GM19324 (cell line): ENCODE data around the gene LLGL1.
A peak's percentile ranks its signal among the peaks of the same experiment; 100 is the strongest.
"Not testable (repeated sequence)": the region's sequence is repeated elsewhere in the genome, so short reads cannot be mapped to it uniquely, and the experiment has no call there.

Experiments
- ATAC-seq: cut with Tn5 transposase; IDR thresholded peaks from one replicate; pipeline ENCODE4 v1.9.1; 2021; ENCODE audit warnings: mild to moderate bottlenecking, moderate library complexity; ENCODE audit not compliant: unreplicated experiment, low FRiP score

The LLGL1 gene

GRCh38 chr17:18191967-18192366, 33.5 kb upstream of the LLGL1 start:
- no peak for ATAC-seq

DNA sequence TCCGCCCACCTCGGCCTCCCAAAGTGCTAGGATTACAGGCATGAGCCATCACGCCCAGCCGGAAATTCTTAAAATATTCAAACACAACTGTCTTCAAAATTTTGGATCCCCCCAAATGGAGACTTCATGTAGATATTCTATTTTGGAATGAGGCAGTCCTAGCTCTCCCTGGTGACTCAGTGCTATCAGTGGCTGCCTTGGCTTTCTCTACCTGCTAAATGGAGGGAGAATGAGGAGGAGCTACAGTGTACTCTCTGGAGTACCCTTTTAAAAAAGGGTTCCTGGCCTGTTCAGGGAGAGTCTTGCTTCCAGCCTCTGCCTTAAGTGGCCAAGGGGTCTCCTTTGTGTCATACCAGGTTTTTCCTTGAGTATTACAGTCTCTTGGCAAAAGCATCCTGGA, 31.0 kb upstream of the LLGL1 start:
- no peak for ATAC-seq

DNA sequence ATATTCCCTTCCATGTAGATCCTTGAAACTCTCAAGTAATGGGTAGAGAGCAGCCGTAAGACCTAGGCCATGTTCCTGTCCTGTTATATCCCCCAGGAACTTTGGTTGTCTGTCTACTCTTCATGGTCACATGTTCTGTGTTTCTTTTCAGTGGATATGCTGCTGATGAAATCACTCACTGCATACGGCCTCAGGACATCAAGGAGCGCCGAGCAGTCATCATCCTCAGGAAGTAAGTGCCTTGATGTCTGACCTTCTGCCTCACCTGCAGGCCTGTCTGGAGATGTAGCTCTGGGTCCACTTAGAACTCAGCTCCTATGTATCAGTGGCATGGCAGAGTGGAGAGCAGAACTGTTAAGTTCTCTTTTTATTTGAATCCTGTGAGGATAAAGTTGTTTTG, 30.6 kb upstream of the LLGL1 start:
- ATAC-seq = no peak

DNA sequence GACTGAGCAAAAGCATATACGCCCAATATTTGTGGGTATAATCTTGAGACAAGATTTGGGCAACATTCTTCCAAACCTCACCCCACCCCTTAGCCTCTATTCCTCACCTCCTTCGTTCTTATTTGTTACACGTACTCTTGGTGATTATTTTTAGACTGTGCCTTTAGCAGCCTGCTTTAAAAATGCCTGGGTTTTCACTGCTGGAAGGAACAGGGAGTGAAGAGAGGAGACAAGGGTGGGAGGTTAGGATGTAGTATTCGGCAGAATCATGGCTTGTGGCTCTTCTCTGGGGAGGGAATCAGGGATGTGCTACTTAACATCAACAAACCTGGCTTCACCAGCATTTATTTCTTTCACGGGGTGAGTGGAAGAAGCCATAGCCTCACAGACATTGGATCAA, 30.2 kb upstream of the LLGL1 start:
- ATAC-seq = no peak

DNA sequence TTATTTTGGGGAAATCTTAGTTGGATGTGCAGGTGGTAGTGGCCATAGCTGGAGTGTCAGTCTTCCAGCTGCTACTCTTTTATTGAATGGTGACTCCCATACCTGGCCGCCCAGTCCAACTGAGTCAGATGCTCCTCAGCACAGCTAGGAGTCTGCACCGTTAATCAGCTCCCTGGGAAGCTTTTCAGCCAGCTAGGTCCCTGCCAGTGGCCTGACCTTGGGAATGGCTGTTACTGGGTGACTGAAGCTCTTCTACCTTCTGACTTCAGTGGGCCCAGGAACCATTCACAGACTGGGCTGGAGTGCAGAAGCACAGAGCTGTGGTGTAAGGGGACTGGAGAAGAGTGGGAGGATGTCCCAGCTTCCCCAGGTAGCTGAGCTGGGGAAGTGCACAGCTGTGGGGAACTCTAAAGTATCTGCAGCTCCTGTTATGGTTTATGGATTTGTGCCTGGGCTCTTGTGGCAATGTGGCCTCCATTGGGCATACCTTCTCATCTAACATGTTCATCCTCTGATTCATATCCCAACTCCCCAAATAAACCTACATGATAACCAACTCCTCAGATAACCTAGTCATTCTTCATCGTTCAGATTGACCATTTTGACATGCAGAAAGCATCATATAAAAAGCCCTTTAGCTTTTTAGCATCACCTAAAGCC, 27.8 kb upstream of the LLGL1 start:
- no peak for ATAC-seq

DNA sequence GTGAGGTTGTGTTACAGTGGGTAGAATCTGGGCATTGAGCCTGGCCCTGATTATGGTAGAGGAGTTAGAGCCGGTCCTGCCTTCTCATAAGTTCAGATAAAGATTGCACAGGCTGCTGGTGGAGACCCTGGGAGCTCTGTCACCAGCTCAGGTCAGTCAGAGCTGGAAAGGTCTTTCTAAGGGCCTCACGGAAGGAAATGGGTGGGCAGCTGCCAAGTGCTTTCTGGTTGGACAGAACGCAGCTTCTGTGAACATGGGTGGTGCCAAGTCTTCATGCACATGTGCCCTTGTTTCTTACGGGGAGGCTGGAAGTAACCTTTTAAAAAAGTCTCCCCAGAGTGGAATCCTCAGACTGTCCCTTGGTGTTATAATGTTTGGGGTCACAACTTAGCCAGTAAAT, 26.9 kb upstream of the LLGL1 start:
- no peak for ATAC-seq

DNA sequence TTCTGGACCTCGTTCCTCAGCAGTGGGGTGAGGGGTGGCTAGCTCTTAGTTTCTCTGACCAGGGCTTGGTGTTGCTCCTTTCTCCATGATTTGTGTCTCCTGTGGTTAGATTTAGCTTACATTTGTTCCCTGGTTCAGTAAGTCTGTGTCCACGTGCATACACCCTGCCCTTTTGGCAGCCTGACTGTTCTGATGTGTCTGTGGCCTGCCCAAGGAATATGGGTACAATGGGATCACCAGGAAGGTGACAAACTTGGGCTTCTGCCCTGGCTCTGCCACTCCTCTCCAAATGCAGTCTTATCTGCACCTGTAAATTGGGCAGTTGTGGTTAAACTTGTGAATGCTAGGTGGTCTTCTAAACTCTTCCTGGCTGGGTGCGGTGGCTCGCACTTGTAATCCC, 24.3 kb upstream of the LLGL1 start:
- ATAC-seq = no peak

DNA sequence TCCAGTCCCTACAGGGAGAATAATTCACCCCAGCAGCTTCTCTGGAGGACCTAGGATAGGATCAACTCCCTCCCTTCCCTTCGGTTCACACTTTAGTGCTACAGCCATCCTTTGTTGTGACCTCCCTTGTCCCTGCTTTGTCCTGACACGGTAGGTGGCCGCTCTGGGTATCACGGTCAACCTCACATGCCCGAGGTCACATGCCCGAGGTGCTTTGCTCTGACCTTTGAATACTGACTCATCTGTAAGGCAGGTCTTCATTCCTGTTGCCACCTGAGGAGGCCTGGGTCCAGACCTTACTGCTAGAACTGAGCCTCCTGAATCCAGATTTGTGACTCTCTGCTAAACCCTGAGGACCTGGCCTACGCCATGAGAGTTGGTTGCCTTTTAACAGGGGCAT, 22.1 kb upstream of the LLGL1 start:
- no peak for ATAC-seq

GRCh38 chr17:18205861-18206260, 19.6 kb upstream of the LLGL1 start:
- no peak for ATAC-seq

- ATAC-seq = no peak
Observed at GRCh38 chr17:18206962-18207361, 18.5 kb upstream of the LLGL1 start.

GRCh38 chr17:18208092-18208491, 17.3 kb upstream of the LLGL1 start:
- no peak for ATAC-seq

DNA sequence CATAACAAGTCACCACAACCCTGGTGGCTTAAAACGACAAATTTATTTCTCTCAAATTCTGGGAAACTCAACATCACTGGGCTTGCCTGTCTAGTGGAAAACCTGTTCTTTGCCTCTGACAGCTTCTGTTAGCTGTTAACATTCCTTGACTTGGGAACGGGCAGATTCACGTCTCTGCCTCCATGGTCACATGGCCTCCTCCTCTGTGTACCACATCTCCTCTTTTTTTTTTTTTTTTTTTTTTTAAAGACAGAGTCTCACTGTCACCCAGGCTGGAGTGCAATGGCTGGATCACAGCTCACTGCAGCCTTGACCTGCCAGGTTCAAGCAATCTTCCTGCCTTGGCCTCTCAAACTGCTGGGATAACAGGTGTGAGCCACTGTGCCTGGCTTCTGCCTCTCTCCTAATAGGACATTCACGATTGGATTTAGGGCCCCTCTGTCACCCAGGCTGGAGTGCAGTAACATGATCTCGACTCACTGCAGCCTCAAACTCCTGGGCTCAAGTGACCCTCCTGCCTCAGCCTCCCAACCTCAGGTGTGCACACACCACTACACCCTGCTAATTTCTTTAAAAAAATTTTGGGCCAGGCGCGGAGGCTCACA, 11.7 kb upstream of the LLGL1 start:
- no peak for ATAC-seq

DNA sequence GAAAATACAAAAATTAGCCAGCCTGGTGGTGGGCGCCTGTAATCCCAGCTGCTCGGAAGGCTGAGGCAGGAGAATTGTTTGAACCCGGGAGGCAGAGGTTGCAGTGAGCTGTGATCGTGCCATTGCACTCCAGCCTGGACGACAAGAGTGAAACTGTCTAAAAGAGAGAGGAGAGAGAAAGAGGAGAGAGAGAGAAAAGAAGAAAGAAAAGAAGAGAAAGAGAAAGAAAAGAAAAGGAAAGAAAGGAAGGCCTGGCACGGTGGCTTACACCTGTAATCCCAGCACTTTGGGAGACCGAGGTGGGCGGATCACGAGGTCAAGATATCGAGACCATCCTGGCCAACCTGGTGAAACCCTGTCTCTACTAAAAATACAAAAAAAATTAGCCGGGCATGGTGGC, 8.5 kb upstream of the LLGL1 start:
- not testable (repeated sequence) for ATAC-seq

GRCh38 chr17:18217412-18218015, 7.9 kb upstream of the LLGL1 start:
- no peak for ATAC-seq

DNA sequence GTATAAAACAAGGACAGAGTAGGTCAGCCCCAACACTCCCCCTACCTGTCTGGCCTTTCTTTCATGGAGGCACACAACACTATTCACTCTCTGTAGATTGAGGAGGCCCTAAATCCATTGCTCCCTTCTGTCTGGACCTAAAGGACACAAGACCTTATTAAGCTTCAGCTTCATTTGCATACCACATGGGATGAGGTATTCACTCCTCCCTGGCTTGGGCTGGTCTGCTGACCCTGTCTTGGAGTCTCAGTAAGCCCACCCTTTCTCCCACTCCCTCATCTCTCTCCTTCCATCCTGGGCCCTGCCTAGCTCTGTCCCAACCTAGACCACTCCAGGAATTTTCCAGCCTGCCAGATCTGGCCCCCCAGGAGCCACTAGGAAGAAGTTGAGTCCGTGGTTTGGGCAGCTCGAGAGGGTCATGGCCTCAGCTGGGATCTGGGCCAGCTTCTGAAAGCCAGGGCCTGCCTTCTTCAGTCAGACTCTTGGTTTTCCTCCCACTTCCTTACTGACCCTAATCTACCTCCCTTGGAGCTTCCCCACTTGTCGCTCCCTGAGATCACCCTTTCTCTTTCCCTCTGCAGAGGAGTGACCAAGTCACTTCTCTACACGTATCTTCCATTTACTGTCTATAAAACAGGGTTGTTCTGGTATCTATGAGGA, 6.5 kb upstream of the LLGL1 start:
- ATAC-seq = no peak

DNA sequence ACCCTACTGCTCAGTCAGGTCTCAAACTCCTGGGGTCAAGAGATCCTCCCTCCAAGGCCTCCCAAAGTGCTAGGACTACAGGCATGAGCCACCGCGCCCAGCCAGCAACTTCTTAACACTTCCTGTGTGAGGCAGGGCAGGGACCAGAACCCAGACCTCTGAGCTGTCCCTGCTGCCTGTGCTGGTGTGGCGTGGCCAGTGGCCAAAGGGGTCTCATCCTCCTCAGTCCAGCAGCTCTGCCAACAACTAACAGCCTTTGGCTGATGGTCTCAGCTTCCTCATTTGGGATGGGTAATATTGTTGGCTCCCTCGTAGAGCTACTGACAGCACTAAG, 1.4 kb upstream of the LLGL1 start:
- ATAC-seq = no peak

DNA sequence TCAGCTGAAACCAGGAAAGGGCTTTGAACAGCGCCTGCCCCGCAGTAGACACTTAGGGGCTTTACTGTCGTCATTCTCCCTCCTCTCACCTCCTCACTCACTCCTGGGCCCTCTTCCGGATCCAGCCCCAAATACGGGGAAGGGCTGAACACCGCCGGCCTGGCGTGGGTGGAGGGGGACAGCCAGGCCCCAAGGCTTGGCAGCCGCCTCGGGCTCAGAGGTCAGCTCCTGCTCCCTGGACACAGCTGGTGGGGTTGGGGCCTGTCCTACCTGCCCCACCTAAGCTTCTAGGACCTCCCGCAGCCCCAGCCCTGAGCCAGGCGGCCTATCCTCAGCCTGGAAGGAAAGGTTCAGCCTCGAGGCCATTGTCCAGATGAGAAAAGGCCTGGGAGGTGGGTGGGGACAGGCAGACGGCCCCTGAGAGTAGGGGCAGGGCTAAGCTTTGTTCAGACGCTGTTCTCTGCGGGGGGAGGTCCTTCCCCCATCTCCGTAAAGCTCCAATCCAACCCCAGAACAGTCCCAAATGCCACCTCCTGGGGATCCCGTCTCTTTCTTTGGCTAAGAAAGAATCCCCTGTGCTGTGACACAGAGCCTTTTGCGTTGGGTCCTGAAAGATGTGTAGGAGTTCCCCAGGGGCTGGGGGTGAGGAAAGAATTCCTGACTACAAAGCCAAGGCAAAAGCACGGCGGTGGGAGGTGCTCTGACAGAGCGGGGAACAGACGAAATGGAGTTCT, 881 bp upstream of the LLGL1 start:
- no peak for ATAC-seq

- peak; percentile 31 for ATAC-seq
Observed at GRCh38 chr17:18225642-18226283, 328 bp downstream of the LLGL1 start.

DNA sequence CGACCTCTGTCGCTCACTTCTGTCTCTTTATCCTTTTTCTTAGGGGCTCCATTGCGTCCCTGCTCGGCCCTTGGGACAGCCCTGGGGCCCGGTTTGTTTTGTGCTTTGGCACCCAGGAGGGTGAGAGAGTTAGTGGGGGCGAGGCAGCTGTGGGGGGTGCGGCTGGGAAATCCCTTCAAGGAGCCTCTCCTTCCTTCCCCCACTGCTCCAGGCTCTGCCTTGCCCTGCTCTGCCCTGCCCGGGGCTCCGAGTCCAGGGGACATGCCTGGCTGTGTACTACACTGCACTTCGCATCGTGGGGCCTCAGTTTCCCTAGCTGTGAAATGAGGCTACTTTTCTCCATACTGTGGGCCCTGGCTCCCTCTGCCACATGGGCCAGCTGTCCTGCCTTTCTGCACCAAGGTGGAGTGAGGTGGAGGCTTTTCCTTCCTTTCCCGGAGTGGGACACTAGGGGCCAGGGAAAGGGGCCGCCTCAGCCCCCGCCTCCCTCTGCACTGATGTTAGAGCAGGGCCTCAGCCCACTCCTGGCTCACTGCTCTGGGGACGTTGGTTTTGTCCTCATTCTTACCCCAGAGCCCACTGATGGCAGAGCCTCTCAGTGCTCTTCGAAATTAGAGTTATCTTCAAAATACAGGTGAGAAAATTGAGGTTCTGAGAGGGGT, 980 bp downstream of the LLGL1 start:
- no peak for ATAC-seq

DNA sequence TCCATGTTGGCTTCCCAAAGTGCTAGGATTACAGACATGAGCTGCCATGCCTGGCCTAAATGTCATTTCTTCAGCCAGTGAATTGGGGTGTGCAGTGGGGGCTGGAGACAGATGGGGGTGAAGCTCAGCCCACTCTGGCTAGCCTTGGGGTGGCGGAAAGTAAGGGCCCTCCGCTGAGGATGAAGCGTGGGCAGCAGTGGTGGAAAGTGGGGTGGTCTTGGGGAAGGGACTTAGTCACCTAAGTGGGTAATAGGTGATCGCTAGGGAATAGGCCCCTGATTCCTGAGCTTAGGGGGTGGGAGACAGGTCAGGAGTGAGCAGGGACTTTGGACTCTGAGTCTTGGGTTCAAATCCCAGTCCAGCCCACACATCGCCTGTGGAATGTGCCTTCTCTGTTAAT, 2.2 kb downstream of the LLGL1 start:
- no peak for ATAC-seq
